ENCODE results near the gene PRR16. TPM values are rescaled to one million over a fixed set of nuclear protein-coding genes. Genes with fewer than 3 reads are reported as not detected.

The PRR16 gene
- total RNA-seq, 4 donors from 2014 or later: 2.9 to 9.1 (median 4.2) TPM

DNA sequence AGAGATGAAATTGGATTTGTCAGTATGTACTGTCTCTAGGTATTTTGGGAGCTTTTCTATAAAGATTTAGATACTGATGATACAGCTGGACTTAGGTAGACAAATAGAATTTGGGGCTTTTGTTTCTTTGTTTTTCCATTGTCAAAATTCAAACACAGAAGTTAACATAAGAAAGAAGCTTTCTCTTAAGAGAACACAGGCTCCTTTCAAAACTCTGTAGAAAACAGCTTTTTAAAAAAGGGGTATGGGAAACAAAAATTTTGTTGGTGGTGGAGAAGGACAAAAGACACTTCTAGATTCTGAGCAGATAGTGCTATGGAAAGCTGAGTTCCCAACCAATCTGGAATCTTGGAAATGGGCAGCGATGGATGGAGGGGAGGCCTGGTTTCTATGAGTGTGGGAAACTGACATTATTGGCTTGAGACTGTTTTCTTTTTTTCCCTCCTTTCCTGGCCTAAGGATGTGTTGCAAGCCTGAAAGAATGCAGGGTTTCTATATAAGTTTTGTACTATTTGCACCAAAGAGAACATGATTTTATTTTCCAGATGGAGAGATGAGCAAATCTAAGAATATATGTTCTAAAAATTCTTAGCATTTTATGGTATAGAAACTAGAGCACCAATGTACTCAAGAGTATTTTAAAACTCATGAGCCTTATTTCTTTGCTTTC is 240.0 kb downstream of the PRR16 start:
- TF ChIP-seq CTCF (IDR thresholded peaks at IDR 0.05): no peak
- TF ChIP-seq EP300 (IDR thresholded peaks at IDR 0.05): no peak
- TF ChIP-seq POLR2AphosphoS5 (IDR thresholded peaks at IDR 0.05): no peak
- no peak for TF ChIP-seq POLR2A (IDR thresholded peaks at IDR 0.05; ENCODE audit: low read depth)
- Histone ChIP-seq H3K27me3 (no peaks in the 10 kb centered on the region), H3K27ac (replicated peaks in 1 of 4) (no peak overlapping the region), H3K9me3 (no peaks in the 10 kb centered on the region), H3K4me3 (no peak overlapping the region), H3K4me1 (no peaks in the 10 kb centered on the region), H3K36me3 (no peaks in the 10 kb centered on the region)
- intact Hi-C loops (cut with DNase I): no loop called here
- WGBS: 60% methylated on average over 1 of the region's 1 CpG
- no peak for DNase-seq (ENCODE audit: extremely low spot score)

DNA sequence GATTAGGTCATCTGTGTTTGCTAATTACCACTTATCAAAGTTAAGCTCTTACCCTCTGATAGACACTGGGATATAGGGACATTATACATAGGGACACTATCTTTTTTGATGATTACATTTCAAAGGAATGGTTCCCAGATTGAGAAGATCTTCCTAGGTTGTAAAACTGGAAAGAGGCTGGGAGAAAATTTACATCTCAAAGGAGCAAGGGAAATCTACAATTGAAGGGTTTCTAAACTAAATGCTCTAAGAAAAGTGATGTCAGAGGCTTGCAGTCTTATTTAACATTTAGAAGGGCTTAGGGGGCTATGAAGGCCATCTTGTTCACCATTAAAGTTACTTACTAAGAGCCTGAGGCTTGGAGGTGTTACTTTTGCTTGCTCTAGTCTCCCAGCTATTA is 242.8 kb downstream of the PRR16 start:
- H3K36me3 ChIP-seq: no peaks in the 10 kb centered on the region
- no peaks in the 10 kb centered on the region for H3K4me1 ChIP-seq
- no peaks in the 10 kb centered on the region for H3K27me3 ChIP-seq
- TF ChIP-seq EP300 (IDR thresholded peaks at IDR 0.05) (no peak), POLR2A (IDR thresholded peaks at IDR 0.05; ENCODE audit: low read depth) (no peak)
- no peaks in the 10 kb centered on the region for H3K9me3 ChIP-seq
- intact Hi-C loops (cut with DNase I): no loop called here
- H3K27ac ChIP-seq (replicated peaks in 1 of 4): no peak overlapping the region
- H3K4me3 ChIP-seq: no peak overlapping the region
- DNase-seq (ENCODE audit: extremely low spot score): no peak

DNA sequence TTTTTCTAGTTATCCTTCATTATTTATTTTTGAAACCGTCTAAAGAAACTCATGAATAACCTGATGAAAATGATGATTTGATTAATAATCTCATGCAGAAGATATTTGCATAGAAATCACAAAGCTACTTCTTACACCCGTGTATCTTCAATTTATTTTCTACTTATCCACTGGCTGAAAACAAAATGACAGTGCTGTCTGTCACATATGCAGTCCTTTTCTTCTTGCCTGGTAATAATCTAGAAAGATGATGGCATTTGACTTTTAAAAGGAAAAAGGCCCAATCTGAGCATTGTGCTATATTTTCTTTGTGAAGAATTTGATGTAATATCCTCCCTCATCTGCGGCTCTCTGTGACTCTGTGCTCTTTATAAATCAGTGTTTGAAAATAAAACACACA is 253.3 kb downstream of the PRR16 start:
- Histone ChIP-seq H3K4me1 (no peaks in the 10 kb centered on the region), H3K27me3 (no peaks in the 10 kb centered on the region), H3K4me3 (no peak overlapping the region), H3K9me3 (no peaks in the 10 kb centered on the region), H3K27ac (replicated peaks in 1 of 4) (no peak overlapping the region), H3K36me3 (no peaks in the 10 kb centered on the region)
- no peak for DNase-seq (ENCODE audit: extremely low spot score)
- TF ChIP-seq EP300 (IDR thresholded peaks at IDR 0.05) (no peak), POLR2A (IDR thresholded peaks at IDR 0.05; ENCODE audit: low read depth) (no peak), CTCF (IDR thresholded peaks at IDR 0.05) (no peak), POLR2AphosphoS5 (IDR thresholded peaks at IDR 0.05) (no peak)
- WGBS: 70% methylated on average over 3 of the region's 3 CpGs
- intact Hi-C loops (cut with DNase I): no loop called here

GRCh38 chr5:120730214-120730613 is 266.1 kb downstream of the PRR16 start:
- H3K27me3 ChIP-seq: no peaks in the 10 kb centered on the region

GRCh38 chr5:120734033-120734432 is 269.9 kb downstream of the PRR16 start:
- Histone ChIP-seq H3K4me3 (no peak overlapping the region), H3K27me3 (no peaks in the 10 kb centered on the region), H3K9me3 (no peaks in the 10 kb centered on the region), H3K36me3 (no peaks in the 10 kb centered on the region), H3K27ac (replicated peaks in 1 of 4) (no peak overlapping the region), H3K4me1 (no peaks in the 10 kb centered on the region)
- 65% methylated on average over 4 of the region's 4 CpGs for WGBS
- no peak for DNase-seq (ENCODE audit: extremely low spot score)
- TF ChIP-seq POLR2AphosphoS5 (IDR thresholded peaks at IDR 0.05) (no peak), CTCF (IDR thresholded peaks at IDR 0.05) (no peak), POLR2A (IDR thresholded peaks at IDR 0.05; ENCODE audit: low read depth) (no peak), EP300 (IDR thresholded peaks at IDR 0.05) (no peak)
- intact Hi-C loops (cut with DNase I): no loop called here

More at GRCh38 chr5:120730214-120730613, 266.1 kb downstream of the PRR16 start:
- H3K27ac ChIP-seq (replicated peaks in 1 of 4): no peak overlapping the region
- no peak for DNase-seq (ENCODE audit: extremely low spot score)
- no peak overlapping the region for H3K4me3 ChIP-seq
- intact Hi-C loops (cut with DNase I): no loop called here
- no peaks in the 10 kb centered on the region for H3K36me3 ChIP-seq
- no peaks in the 10 kb centered on the region for H3K4me1 ChIP-seq
- no peak for TF ChIP-seq CTCF (IDR thresholded peaks at IDR 0.05)
- no peak for TF ChIP-seq POLR2AphosphoS5 (IDR thresholded peaks at IDR 0.05)
- TF ChIP-seq POLR2A (IDR thresholded peaks at IDR 0.05; ENCODE audit: low read depth): no peak
- TF ChIP-seq EP300 (IDR thresholded peaks at IDR 0.05): no peak
- no peaks in the 10 kb centered on the region for H3K9me3 ChIP-seq

Measured in esophagus muscularis mucosa (tissue), 4 donors.